Measurements from ENCODE around the gene ANO6.
"Not testable (repeated sequence)": the region's sequence is repeated elsewhere in the genome, so short reads cannot be mapped to it uniquely, and the experiment has no call there.

Gene ANO6

DNA sequence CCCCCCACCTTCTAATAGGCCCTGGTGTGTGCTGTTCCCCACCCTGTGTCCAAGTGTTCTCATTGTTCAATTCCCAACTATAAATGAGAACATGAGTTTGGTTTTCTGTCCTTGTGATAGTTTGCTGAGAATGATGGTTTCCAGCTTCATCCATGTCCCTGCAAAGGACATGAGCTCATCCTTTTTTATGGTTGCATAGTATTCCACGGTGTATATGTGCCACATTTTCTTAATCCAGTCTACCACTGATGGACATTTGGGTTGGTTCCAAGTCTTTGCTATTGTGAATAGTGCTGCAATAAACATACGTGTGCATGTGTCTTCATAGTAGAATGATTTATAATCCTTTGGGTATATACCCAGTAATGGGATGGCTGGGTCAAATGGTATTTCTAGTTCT lies 20.5 kb downstream of the ANO6 start:
- not testable (repeated sequence) for DNase-seq (ENCODE audit: low spot score)

DNA sequence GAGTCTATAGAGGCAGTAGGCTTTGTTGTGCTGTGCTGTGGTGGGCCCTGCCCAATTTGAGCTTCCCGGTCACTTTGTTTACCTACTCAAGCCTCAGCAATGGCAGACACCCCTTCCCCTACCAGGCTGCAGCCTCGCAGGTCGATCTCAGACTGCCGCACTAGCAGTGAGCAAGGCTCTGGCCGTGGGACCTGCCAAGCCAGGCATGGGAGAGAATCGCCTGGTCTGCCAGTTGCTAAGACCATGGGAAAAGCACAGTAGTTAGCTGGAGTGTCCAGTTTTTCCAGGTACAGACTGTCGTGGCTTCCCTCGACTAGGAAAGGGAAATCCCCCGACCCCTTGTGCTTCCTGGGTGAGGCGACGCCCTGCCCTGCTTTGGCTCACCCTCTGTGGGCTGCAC lies 26.3 kb downstream of the ANO6 start:
- no peak for DNase-seq (ENCODE audit: low spot score)

GRCh38 chr12:45243963-45244362 lies 28.1 kb downstream of the ANO6 start:
- DNase-seq (ENCODE audit: low spot score): no peak

GRCh38 chr12:45244561-45245343 lies 28.9 kb downstream of the ANO6 start:
- no peak for DNase-seq (ENCODE audit: low spot score)

GRCh38 chr12:45246236-45246635 lies 30.3 kb downstream of the ANO6 start:
- no peak for DNase-seq (ENCODE audit: low spot score)

DNA sequence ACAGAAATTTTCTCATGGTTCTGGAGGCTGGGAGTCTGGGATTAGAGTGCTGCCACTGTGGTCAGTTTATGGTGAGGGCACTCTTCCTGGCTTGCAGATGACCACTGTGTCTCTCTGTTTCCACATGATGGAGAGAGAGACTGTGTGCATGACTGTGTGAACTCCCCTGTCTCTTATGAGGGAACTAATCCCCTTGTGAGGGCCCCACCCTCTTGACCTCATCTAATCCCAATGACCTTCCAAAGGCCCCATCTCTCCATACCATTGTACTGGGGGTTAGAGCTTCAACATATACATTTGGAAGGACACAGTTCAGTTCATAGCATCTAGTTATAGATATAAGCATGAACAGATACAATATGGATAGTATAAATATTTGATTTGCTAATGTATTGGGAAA lies 31.7 kb downstream of the ANO6 start:
- DNase-seq (ENCODE audit: low spot score): no peak

DNA sequence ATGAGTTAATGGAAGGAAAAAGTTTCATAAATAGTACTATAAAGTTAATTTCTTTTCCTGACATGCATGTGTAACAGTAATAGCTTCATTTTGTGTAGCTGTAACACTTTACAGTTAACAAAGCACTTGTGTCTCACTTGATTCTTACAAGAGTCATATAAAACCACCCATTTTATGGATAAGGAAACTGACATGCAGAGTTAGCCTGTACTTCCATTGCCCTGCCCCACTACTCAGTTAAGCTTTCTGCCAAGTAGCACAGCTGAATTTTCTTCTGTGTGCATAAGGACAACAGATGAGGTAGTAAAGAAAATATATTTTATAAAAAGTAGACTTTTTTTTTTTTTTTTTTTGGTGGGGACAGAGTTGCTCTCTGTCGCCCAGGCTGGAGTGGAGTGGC lies 32.2 kb downstream of the ANO6 start:
- no peak for DNase-seq (ENCODE audit: low spot score)

GRCh38 chr12:45254254-45254653 lies 38.4 kb downstream of the ANO6 start:
- DNase-seq (ENCODE audit: low spot score): no peak

GRCh38 chr12:45256721-45257120 lies 40.8 kb downstream of the ANO6 start:
- DNase-seq (ENCODE audit: low spot score): no peak

DNA sequence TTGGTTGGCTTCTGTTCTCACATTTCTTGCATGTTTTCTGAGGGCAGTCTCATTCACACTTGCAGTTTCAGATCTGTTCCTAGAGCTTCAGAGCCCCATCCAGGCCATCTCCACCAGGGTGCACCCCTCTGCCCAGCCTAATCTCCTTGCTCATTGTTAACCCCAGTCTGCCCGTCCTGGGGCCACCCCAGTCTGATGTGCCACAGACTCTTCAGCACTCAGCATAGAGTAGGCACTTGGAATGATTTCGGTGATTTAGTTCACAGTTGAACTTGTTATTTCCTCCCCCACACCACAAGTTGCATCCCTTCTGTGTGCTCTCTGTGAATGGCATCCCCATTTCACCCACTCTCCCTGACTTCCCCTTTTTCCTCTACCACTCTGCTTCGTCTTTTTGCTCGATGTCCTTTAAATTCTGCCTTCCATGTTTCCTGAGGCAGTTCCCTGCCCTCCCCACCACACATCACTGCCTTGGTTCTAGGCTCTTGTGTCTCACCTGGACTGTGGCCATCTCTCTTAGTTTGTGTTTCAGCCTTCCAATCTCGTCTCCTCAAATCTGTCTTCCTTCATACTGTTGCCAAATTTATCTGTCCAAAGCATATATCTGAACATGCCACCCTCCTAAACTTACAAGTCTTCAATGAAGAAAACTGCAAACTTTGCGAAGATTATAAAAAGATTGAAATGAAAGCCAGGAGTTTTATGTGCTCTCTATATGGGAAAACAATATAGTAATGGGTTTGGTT lies 41.5 kb downstream of the ANO6 start:
- no peak for DNase-seq (ENCODE audit: low spot score)

DNA sequence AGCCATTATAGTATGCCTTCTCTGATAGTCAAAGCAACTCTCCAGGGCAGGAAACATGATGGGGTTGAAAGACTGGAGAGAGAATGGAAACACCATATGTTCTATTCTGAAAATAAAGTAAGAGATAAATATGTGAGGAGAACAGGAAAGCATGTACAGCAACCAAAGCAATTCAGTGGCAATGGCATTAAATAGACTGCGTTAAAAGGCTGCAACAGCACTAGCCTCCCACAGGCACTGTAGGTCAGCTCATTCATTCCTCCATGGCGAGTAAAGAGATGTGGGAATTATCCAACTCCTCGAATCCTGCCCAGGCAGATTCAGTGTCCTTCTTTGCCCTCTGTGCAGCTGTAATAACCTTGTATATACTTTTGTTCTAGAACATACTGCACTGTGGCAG lies 43.8 kb downstream of the ANO6 start:
- DNase-seq (ENCODE audit: low spot score): no peak

DNA sequence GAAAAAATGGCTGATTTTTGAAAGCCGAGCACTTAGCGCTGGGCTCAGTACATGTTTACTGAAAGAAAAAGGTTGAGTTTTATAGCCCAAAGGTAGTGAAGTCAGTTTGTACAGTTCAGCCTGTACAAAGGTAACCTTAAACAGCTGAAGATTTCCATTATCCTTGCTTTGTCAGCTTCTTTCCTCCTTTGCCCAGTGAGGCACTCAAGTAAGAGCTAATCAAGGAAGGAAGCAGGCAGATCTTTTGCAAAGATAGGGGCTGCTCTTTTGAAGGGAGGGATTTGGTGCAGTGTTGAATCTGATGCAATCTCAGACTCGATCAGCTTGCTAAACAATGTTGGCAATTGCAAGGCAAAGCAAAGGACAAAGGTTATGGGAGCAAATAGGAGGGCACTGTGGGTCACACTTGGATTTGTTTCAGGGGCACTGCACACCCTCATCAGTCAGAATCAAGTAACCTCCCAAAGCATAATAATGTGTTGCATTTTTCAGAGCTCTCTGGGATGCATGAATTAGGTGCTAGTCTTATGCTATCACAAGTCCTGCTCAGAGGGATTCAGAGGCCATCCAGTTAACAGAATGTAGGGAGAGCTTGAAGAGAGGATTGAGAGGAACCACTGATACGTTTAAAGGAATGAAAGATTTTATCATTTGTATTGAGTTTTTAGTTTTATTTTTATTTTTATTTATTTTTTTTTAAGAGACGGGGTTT lies 44.4 kb downstream of the ANO6 start:
- no peak for DNase-seq (ENCODE audit: low spot score)

DNA sequence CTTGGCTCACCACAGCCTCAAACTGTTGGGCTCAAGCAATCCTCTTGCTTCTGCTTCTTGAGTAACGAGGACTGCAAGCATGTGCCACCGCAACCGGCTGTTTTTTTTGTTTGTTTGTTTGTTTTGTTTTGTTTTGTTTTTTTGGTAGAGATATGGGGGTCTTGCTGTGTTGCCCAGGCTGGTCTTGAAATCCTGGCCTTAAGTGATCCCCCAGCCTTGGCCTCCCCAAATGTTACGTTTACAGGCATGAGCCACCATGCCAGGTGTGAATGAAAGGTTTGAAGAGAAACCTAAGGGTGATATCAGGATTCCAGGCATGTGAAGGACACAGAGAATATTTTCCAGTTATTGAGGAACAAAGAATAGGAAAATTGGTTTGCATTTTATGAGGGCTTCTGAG lies 45.0 kb downstream of the ANO6 start:
- no peak for DNase-seq (ENCODE audit: low spot score)

- DNase-seq (ENCODE audit: low spot score): not testable (repeated sequence)
Observed at GRCh38 chr12:45262185-45262584, 46.3 kb downstream of the ANO6 start.

DNA sequence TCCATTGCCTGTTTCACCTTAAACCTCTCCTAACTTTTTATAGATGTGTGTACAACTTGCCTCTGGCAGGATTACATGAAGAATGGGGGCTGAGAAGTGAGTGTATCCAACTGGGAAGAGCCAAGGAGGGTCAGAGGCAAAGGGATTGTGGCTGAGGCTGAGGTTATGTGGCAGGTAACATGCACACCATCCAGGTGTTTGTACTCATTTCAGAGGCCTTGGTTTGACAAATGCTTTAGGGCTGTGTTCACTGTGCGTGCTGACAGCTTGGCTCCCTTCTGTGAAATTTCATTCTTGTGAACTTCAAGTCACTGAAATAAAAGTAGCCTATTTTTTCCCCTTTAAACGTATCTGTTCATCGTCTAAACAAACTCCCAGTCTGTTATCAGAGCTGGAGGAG lies 47.7 kb downstream of the ANO6 start:
- no peak for DNase-seq (ENCODE audit: low spot score)

GRCh38 chr12:45268672-45269411 lies 52.9 kb downstream of the ANO6 start:
- peak; percentile 73 for DNase-seq (ENCODE audit: low spot score)

- no peak for DNase-seq (ENCODE audit: low spot score)
Observed at GRCh38 chr12:45269412-45269751, 53.5 kb downstream of the ANO6 start.

DNA sequence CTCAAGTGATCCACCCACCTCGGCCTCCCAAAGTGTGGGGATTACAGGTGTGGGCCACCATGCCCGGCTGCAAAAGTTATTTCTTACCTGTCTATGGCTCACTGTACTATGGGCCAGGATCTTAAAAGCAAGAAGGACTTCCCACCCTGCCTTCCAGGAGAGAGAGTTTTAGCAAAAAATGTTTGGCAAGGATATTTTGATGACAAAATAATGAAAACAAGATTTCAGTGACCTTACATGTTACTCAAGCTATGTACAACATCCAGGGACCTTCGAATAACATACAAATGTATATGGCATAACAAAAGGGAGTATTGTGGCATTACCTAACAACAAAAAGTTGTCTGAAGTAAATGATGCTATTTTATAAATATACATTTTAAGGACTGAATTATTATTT lies 55.1 kb downstream of the ANO6 start:
- no peak for DNase-seq (ENCODE audit: low spot score)

- DNase-seq (ENCODE audit: low spot score): no peak
Observed at GRCh38 chr12:45273717-45274271, 57.9 kb downstream of the ANO6 start.

GRCh38 chr12:45276154-45276755 lies 60.4 kb downstream of the ANO6 start:
- DNase-seq (ENCODE audit: low spot score): no peak

- DNase-seq (ENCODE audit: low spot score): no peak
Observed at GRCh38 chr12:45278447-45278846, 62.6 kb downstream of the ANO6 start.
